Fibroblast of skin of right quadriceps (primary cell): ENCODE results near the gene RPL29.
"Not testable (repeated sequence)": the region's sequence is repeated elsewhere in the genome, so short reads cannot be mapped to it uniquely, and the experiment has no call there.

Experiments
- DNase-seq: peaks from one replicate; pipeline ENCODE4 v3.0.0-alpha.2; 2013

The RPL29 gene

GRCh38 chr3:51995346-51996163 is at the start of gene RPL29:
Gene RPL29, minus strand, starts transcription at chr3:51995895. Its CDS starts 434 bp downstream, at chr3:51995461.
- peak; percentile 95 for DNase-seq

GRCh38 chr3:52044869-52045619 is 49.3 kb upstream of the RPL29 start:
- no peak for DNase-seq

- DNase-seq = no peak
Measured at GRCh38 chr3:52043750-52044149, 48.1 kb upstream of the RPL29 start.

- DNase-seq = not testable (repeated sequence)
Measured at GRCh38 chr3:52043039-52043438, 47.3 kb upstream of the RPL29 start.

- no peak for DNase-seq
Measured at GRCh38 chr3:52041118-52041731, 45.5 kb upstream of the RPL29 start.

GRCh38 chr3:52040600-52040999 is 44.9 kb upstream of the RPL29 start:
- no peak for DNase-seq

GRCh38 chr3:52039846-52040245 is 44.2 kb upstream of the RPL29 start:
- no peak for DNase-seq

- DNase-seq = no peak
Measured at GRCh38 chr3:52039426-52039825, 43.7 kb upstream of the RPL29 start.

GRCh38 chr3:52038227-52038626 is 42.5 kb upstream of the RPL29 start:
- DNase-seq = no peak

- no peak for DNase-seq
Measured at GRCh38 chr3:52037291-52037690, 41.6 kb upstream of the RPL29 start.

- no peak for DNase-seq
Measured at GRCh38 chr3:52036829-52037228, 41.1 kb upstream of the RPL29 start.

- no peak for DNase-seq
Measured at GRCh38 chr3:52036222-52036694, 40.6 kb upstream of the RPL29 start.

GRCh38 chr3:52034651-52035050 is 39.0 kb upstream of the RPL29 start:
- no peak for DNase-seq

GRCh38 chr3:52034212-52034611 is 38.5 kb upstream of the RPL29 start:
- no peak for DNase-seq

GRCh38 chr3:52033748-52034147 is 38.1 kb upstream of the RPL29 start:
- DNase-seq = not testable (repeated sequence)

- DNase-seq = no peak
Measured at GRCh38 chr3:52032702-52033408, 37.2 kb upstream of the RPL29 start.

GRCh38 chr3:52031896-52032295 is 36.2 kb upstream of the RPL29 start:
- DNase-seq = no peak

GRCh38 chr3:52030714-52031310 is 35.1 kb upstream of the RPL29 start:
- DNase-seq = no peak

- DNase-seq = no peak
Measured at GRCh38 chr3:52029535-52029934, 33.8 kb upstream of the RPL29 start.

GRCh38 chr3:52029053-52029452 is 33.4 kb upstream of the RPL29 start:
- DNase-seq = no peak

GRCh38 chr3:52028572-52028971 is 32.9 kb upstream of the RPL29 start:
- no peak for DNase-seq

- no peak for DNase-seq
Measured at GRCh38 chr3:52026041-52026440, 30.3 kb upstream of the RPL29 start.

GRCh38 chr3:52025453-52025852 is 29.8 kb upstream of the RPL29 start:
- DNase-seq = no peak
